ENCODE data around the gene NLGN4X. TPM values are rescaled to one million over a fixed set of nuclear protein-coding genes. Genes with fewer than 3 reads are reported as not detected.

NLGN4X gene
- total and polyA plus RNA-seq, 9 donors, result 14.7 to 52.8 (median 45.2) TPM

- Histone ChIP-seq H3K27me3 (no peaks in the 10 kb centered on the region), H3K27ac (no peak overlapping the region), H3K4me1 (ENCODE audit: insufficient read depth) (no peaks in the 10 kb centered on the region), H3K9me3 (no peaks in the 10 kb centered on the region), H3K4me3 (no peak overlapping the region), H3K36me3 (no peaks in the 10 kb centered on the region)
- intact Hi-C loops (cut with DNase I), result no loop called here
- TF ChIP-seq CTCF (IDR thresholded peaks at IDR 0.05), result no peak
- TF ChIP-seq POLR2A (IDR thresholded peaks at IDR 0.05), result no peak
- TF ChIP-seq EP300 (IDR thresholded peaks at IDR 0.05), result no peak
- WGBS, 3 donors, result 82 to 83% (median 83%) methylated on average over 5 of the region's 5 CpGs
- no peak for DNase-seq
Measured at GRCh38 chrX:6151971-6152370, 76.7 kb downstream of the NLGN4X start.

DNA sequence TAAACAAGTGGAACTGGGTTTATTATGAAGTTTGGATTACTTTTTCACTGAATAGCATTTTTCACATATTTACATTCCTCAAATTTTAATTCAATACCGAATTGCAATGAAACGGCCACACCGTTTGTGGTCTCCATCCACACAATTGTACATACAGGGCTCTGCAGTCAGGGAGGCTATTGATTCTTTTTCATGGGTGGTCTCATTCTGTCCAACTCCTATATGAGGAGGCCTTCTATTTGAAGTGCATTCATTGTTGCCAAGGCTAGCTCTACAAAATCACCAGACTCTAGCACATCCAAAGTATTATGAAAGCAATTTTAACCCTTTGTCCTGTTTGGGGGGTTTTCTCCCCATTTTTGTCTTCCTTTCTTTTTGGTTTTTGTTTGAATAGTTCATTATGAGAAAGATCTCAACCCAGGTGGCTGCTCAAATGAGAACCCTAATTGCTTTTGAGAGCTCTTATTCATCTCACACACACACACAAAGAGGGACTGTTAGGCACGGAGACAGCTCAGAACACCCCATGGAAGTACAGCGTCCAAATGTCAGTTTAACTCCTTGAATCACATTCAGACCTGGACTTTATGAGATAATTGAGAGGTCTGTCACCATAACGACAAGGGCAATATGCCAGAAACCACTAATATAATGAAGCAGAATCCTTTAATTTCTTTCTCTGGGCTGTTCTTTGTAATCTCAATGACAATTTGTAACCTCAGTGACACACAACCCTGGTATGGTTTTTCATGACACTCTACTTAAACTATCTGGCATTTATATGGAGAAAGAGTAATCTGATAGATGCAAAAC lies 79.4 kb downstream of the NLGN4X start:
- TF ChIP-seq POLR2A (IDR thresholded peaks at IDR 0.05), result no peak
- no peak for TF ChIP-seq EP300 (IDR thresholded peaks at IDR 0.05)
- TF ChIP-seq CTCF (IDR thresholded peaks at IDR 0.05), result no peak
- H3K4me1 ChIP-seq (ENCODE audit: insufficient read depth), result no peaks in the 10 kb centered on the region
- no peak overlapping the region for H3K4me3 ChIP-seq
- 39 to 57% (median 50%) methylated on average over 6 of the region's 6 CpGs for WGBS, 3 donors
- no peaks in the 10 kb centered on the region for H3K9me3 ChIP-seq
- no peak for DNase-seq
- H3K27me3 ChIP-seq, result no peaks in the 10 kb centered on the region
- no peak overlapping the region for H3K27ac ChIP-seq
- no peaks in the 10 kb centered on the region for H3K36me3 ChIP-seq
- intact Hi-C loops (cut with DNase I), result no loop called here

DNA sequence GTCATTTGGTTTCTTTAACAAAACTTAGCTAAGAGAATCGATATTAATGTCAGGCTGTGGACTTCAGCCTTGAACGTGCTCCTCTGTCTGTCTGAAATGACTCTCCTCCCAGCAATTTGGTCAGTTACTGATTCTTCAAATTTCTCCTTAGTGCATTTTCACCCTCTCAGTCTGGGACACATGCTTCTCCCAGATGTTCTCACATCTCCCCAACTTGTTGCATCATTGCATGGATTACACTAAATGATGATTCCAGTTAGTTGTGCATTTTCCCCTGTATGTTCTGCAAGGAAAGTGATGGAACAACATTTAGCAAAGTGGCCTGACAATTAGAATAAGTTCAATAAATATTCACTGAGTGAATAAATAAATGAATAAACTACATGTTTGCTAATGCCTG lies 94.4 kb downstream of the NLGN4X start:
- TF ChIP-seq CTCF (IDR thresholded peaks at IDR 0.05) (no peak), EP300 (IDR thresholded peaks at IDR 0.05) (no peak), POLR2A (IDR thresholded peaks at IDR 0.05) (no peak)
- DNase-seq, result no peak
- no peak overlapping the region for H3K4me3 ChIP-seq
- H3K27me3 ChIP-seq, result no peaks in the 10 kb centered on the region
- intact Hi-C loops (cut with DNase I), result no loop called here
- H3K36me3 ChIP-seq, result no peaks in the 10 kb centered on the region
- no peaks in the 10 kb centered on the region for H3K9me3 ChIP-seq
- H3K4me1 ChIP-seq (ENCODE audit: insufficient read depth), result no peaks in the 10 kb centered on the region
- no peak overlapping the region for H3K27ac ChIP-seq
- 73 to 87% (median 79%) methylated on average over 2 of the region's 2 CpGs for WGBS, 3 donors

DNA sequence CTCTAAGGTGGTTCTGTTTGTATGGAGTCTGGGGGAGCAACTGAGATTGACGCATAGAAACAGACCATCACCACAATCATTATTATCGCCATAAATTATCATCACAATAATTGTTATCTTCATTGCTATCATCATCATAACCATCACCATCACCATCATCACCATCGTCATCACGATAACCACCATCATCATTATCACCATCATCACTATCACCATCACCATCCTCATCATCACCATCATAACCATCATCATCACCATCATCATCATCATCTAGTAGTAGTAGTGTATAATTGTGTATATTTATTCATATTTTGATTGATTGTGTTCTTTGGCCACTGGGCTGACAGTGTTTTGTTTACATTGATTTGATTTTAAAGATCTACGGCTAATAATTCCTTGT lies 95.7 kb downstream of the NLGN4X start:
- no peak for DNase-seq
- H3K4me1 ChIP-seq (ENCODE audit: insufficient read depth), result no peaks in the 10 kb centered on the region
- H3K9me3 ChIP-seq, result no peaks in the 10 kb centered on the region
- H3K27ac ChIP-seq, result no peak overlapping the region
- no peaks in the 10 kb centered on the region for H3K36me3 ChIP-seq
- 94 to 97% (median 95%) methylated on average over 5 of the region's 5 CpGs for WGBS, 3 donors
- H3K4me3 ChIP-seq, result no peak overlapping the region
- H3K27me3 ChIP-seq, result no peaks in the 10 kb centered on the region
- TF ChIP-seq POLR2A (IDR thresholded peaks at IDR 0.05) (no peak), CTCF (IDR thresholded peaks at IDR 0.05) (no peak), EP300 (IDR thresholded peaks at IDR 0.05) (no peak)
- intact Hi-C loops (cut with DNase I), result no loop called here
